Activated CD8-positive, alpha-beta memory T cell treated with anti-CD3 and anti-CD28 coated beads, Interleukin-2, amount 50 U/mL, for 1 hour (primary cell): Measurements from ENCODE around the gene DCAF17.
"Not testable (repeated sequence)": the region's sequence is repeated elsewhere in the genome, so short reads cannot be mapped to it uniquely, and the experiment has no call there.

Experiments
- DNase-seq: peaks from one replicate; pipeline ENCODE4 v3.0.0-alpha.2; 2020; ENCODE audit errors: extremely low read depth

The DCAF17 gene

DNA sequence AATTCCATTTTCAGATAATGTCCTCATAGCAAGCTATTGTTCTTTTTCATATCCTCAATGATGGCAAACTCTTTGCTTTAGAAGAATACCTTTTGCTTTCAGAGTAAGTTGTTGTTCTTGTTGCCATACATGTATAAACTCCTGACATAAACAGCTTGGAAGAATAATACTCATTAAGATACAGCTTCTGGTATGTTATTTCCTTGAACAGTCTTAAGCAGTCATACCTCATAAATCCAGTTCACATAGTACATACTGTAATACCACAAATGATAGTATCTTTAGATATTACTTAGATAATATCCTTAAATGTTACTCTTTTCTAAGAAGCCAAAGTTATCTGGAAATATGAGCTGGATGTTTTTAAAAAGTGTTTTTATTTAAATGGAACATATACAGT, 23.4 kb upstream of the DCAF17 start:
- DNase-seq = no peak

DNA sequence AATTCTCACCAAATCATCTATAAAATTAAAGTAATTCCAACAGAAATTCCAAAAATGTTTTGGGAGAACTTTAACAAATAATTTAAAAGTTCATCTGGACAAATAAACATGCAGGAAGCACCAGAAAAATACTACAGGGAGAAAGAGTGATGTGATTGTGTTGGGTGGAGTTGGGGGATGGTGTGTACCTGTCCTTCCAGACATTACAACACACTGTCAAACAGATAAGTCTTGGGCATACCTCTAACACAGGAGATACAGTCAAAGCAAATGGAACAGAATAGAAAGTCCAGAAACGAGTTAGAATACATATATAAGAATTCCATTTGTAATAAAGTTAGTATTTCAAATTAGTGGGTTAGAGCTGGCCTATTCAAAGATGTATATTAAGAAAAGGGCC, 22.8 kb upstream of the DCAF17 start:
- no peak for DNase-seq

DNA sequence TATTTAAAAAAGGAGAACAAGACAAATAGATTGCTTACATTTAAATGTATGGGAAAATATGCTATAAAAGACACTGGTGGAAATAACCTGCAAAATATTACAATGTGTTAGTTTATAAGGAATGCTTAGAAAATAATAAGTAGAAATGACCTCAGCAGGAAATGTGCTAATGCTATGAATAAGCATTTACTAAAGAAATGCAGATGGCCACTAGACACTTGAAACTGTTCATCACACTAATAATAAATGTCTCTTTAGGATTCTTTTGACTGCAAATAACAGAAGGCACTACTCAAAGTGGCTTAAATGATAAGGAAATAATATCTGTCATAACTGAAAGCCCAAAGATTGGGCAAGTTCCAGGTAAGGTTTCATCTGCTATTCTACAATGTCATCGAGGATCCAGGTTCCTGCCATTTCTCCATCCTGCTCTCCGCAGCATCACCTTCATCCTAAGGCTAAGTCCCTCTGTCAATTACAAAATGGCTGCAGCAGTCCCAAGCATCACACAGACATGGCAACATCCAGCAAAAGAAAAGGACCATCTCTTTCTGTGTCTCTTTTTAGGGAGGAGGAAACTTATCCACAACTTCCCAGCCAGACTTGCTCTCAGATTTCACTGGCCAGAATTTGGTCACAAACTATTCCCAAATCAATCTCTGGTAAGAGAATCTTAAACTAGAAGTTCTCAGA, 22.1 kb upstream of the DCAF17 start:
- DNase-seq = no peak

DNA sequence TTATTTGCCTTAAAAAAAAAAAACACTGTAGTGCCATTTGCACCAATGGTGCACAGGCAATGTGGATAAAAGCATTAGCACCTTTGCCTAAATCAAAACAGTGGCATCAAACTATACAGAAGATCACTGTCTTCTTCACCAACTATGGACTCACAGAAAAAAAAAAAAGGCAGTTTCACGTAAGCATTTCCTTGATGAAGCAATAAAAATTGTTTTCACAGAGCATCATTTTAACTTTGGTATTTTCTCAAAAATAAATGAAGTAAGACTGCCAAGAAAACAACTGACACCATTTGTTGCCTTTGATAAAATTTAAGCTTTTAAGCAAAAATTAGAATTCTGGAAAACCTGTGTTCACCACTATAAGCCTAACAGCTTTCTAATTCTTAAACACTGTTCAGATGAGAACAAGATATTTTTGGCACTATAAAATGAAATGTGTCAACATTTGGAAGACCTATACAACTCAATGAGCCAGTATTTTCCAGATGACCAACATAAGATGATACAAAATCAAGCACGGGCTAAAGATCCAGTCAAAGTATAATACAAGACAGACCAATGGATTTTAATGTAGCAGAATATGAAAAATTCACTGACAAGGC, 21.4 kb upstream of the DCAF17 start:
- no peak for DNase-seq

DNA sequence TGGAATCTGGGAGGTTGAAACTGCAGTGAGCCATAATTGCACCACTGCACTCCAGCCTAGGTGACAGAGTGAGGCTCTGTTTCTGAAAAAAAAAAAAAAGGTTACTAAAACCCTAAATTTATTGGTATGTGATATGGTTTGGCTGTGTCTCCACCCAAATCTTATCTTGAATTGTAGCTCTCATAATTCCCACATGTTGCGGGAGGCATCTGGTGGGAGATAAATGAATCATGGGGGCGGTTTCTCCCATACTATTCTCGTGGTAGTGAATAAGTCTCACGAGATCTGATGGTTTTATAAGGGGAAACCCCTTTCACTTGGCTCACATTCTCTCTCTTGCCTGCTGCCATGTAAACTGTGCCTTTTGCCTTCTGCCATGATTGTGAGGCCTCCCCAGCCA, 19.4 kb upstream of the DCAF17 start:
- not testable (repeated sequence) for DNase-seq

DNA sequence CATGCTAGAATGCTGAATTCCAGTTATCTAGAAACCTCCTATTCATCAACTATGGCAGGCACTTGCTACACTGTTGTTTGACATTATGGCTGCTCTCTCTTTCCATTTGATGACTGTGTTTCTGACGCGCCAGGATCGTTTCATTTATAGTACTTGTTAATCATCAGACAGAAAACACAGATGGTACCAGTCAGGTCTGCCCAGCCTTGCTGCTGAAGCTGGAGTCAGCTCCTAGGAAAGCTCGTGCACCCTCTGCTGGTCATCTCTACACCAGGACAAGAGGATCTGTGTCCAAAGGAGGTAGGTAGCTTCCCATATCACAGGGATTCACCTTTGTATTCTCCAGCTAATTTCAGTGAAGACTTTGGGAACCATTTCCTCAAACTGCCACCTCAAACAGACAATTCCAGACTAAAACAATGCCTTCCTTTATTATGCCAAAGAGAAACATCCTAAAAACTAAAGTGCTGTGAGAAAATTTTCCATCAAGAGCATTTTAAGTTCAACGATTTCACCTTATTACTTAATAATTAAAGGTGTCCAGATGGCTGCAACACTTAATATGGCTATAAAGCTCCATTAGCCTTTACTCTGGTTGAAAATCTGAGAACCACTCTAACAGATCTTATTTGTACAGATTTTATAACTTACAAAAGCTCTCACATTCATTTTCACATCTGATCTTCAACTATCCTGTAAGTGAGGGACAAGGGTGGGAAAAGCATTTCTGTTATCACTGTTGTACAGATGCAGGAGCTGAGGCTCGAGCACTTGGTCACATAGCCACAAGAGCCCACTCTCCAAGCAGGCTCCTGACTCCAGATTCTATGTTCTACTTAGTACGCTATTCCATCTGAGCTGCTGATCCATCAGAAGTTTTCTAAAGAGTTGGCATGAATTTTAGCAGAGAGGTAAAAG, 17.8 kb upstream of the DCAF17 start:
- DNase-seq = peak; percentile 42

DNA sequence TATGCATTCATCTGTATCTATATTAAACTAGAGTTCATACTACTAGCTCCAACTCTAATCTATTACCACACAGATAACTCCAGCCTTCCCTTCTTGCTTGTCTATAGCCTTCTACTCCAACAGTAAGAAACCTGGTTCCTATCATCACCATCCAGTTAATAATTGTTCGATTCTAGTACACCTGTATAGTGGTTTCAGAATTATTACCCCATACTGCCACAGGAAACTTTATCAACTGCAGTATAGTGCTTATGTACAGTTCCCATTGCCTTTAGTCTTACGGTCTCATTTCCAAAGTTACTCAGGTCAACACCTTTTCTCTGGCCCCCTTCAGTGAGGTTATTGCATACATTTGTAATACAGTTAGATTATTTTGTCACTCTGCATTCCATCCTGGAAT, 14.7 kb upstream of the DCAF17 start:
- DNase-seq = no peak

DNA sequence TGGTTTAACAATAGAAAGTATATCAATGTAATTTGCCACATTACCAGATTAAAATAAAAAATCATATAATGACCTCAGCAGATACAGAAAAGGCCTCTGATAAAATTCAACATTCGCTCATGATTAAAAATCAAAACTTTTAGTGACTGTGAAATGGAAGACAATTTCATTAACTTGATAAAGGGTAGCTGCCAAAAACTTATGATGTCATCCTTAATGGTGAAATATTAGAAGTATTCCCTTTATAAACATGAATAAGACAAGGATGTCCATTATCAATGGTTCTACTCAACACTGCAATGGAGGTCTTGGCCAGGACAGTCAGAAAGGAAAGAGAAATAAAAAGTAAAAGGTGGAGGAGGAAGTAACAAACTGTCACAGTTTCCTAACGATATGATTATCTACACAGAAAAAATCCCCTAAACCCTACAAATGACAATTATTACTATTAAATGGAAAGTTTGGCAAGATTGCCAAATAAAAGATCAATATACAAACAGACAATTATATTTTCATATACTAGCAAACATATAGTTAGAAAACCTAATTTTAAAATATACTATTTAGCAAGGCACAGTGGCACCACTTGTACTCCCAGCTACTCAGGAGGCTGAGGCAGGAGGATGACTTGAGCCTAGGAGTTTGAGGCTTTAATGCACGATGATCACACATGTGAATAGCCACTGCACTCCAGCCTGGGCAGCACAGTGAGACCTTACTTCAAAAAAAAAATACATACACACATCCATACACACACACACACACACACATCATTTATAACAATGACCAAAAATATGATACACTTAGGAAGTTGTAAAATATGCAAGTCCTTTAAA, 13.1 kb upstream of the DCAF17 start:
- no peak for DNase-seq

DNA sequence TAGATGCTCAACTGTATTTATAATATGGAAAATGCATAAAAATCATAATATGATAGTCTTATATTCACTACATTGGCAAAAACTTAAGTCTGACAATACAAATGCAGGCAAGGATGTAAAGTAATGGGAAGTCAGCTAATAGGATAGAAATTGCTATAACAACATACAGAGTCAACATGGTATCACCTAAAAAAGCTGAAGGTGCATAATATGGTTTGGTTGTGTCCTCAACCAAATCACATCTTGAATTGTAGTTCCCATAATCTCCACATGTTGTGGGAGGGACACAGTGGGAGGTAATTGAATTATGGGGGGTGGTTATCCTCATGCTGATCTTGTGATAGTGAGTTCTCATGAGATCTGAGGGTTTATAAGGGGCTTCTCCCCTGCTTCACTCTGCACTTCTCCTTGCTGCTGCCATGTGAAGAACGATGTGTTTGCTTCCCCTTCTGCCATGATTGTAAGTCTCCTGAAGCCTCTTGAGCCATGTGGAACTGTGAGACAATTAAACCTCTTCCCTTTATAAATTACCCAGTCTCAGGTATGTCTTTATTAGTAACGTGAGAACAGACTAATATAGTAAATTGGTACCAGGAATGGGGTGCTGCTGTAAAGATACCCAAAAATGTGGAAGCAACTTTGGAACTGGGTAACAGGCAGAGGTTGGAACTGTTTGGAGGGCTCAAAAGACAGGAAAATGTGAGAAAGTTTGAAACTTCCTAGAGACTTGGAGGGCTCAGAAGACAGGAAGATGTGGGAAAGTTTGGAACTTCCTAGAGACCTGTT, 11.1 kb upstream of the DCAF17 start:
- not testable (repeated sequence) for DNase-seq

DNA sequence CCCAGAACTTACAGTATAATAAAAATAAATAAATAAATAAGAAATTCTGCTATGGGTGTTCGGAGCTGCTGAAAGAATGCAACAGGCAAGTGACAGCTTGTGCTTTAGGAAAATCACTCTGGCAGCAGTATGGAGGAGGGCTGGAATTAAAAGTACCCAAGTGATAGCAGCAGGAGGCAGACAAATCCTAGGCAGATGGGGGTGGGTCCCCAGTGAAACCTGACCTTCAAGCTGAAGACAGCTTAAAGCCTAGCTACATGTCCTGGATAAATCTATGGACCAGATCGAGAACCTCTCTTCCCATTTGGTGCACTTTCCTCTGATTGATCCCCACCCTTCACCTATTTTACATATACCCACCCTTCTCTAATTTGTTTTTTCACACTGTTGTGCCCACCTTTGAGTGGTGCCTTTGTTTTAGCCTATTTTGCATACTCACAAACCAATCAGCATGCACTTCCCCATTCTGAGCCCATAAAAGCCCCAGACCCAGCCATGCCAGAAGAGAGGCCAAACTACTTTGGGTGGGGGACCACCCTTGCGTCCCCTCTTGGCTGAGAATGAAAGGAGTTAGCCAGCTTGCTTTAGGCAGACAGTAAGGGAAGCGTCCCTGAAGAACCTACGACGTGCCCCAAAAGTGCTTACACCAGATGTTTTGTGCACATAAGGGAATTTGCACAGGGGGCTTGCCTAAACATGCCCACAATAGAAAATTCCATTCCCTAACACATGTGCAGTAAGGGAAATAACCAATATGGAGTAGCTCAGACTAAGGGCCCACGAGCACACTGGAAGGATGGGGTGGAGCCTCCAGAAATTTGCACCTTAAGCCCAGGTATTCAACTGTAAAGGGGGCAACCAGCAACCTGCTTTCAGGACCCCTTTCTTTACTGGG, 3.3 kb upstream of the DCAF17 start:
- no peak for DNase-seq

DNA sequence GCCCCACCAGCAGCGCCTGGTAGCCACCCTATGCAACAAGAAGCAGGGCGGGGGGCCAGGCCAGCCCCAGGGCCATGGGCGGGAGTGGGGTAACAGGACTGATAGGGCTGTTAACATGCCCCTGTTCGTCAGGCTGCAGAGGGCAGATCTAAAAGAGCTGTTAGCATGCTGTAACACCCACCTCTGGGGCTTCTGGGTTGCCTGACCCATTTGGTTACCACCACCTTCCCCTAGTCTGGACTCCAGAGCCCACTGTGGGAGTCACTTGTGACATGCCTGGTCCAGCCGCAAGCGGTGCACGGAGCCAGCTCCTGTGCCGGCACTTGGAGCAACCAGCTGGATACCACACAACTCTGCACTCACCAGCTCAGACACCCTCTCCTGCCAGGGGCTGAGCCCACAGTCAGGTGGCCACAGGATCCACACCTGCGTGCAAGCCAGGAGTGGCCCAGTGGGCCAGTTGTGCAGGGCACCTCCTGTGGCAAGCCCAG, 2.3 kb upstream of the DCAF17 start:
- no peak for DNase-seq

DNA sequence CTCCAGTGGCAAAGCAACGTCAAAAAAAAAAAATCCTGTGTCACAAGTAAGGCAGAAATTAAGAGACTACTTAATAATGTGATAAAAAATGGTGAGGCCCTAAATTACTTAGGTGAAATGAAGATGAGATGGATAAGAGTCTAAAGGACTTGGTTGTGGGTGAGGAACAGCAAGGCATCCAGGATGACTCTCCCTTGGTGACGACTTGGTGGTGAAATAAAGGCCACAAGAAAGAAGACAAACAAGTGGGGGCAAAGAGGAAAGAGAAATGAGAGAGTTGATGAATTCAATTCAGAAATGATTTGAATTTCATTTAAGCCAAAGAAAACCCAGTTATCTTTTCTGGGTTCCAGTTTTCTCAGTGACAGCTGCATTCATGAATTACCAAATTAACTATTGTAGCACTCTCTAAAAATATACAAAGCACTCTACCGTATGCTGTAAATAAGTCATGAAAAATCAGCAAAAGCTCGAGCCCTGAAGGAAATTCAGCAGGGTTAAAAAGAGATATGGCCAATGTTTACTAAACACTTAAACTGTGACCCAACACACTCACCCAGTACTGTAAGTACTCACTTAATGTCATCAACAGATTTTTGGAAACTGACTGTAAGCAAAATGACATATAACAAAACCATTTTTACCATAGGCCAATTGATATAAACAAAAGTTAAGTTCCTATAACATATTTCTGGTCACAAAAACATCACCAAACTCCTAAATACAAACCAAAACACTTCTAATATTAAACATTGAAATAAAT, 1.6 kb upstream of the DCAF17 start:
- no peak for DNase-seq

DNA sequence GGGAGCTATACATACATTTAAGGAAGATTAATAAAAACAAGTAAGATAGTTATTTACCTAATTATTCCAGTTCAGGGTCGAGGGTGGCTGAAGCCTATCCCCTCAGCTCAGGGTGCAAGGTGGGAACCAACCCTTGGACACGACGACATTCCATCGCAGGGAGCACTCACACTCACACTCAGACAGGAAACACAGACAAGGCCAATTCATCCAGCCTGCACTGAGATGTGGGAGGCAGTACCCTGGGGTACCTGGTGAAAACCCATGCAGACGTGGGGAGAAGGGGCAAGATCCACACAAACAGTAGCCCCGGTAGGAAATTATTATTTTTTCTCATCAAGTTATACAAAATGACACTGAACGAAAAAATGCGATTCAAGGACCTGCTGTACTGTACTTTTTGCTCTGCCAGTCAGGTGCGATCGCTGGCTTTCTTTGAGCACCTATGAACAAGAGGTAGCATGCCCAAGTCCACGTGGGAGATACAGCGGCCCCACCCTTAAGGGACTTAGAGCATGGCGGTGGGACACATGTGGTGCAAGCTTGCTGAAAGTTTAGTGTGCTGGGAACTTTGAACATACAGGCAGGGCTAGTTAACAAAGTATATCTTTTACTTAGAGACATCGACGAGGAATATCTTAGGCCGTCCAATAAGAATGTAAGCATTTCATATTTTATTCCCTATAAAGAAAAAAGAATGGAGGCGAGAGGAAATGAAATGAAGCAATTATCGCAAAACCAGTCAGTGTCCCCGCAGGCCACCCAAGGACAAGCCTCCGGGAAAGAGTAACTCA, 860 bp upstream of the DCAF17 start:
- DNase-seq = no peak

DNA sequence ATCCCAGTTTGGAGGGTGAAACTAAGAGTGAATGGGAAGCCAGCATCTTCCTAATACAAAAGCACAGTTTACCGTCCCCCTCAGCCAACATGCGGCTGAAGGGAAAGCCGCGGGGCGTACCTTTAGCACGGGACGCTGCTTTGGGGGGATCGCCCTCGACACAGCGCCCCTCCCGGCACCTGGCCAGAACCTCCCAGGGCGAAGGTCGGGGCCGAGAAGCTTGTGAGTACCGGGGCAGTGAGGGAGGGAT, 338 bp upstream of the DCAF17 start, which contains the start of gene METTL8:
TSS of gene METTL8 (minus strand) at position 228 of the 250 bp plus-strand sequence. CDS start 41,805 bp downstream, outside the sequence.
- DNase-seq = no peak

DNA sequence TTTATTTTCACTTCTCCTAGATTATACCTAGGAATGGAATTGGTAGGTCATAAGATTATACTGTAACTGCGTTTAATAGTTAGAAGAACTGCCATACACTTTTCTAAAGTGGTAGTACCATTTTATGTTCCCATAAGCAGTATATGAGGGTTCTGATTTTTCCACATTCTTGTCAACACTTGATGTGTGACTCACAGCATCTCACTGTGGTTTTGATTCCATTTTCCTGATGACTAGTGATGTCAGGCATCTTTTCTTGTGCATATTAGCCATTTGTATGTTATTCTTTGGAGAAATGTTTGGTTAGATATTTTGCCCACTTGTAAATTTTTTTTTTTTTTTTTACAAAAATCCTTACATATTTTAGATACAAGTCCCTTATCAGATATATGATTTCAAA, 2.3 kb downstream of the DCAF17 start:
- no peak for DNase-seq

DNA sequence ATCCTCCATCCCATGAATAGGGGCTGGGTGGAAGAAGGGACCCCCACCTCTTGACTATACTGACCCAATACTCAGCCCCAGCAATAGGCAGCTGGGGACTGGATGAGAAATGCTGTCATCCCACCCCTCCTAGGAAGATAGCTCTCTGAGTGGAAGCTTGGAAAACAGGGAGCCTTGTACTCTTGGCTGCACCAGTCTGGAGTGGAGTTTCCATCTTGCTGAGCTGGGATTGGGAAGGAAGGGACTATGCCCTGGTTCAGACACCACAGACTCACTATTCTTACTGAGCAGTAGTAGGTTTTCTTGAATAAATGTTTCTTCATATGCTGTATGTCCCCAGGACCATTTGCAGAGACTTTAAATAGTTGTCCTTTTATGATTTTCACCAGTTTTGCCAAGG, 7.4 kb downstream of the DCAF17 start:
- no peak for DNase-seq

DNA sequence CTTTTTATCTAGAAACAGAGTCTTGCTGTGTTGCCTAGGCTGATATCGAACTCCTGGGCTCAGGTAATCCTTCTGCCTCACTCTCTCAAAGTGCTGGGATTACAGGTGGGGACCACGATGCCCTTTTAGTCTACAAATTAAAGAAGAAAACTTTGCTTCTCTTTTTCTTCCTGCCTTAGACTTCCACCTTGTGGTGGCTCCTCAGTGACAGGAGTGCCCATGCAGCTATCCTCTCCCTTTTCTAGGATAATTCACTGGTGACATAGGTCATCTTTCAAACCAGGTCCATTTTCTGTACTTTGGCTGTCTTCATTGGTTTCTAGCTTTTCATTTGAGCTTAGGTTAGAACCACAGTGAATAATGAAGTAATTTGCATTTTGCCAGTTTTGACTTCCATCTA, 13.6 kb downstream of the DCAF17 start:
- DNase-seq = no peak

DNA sequence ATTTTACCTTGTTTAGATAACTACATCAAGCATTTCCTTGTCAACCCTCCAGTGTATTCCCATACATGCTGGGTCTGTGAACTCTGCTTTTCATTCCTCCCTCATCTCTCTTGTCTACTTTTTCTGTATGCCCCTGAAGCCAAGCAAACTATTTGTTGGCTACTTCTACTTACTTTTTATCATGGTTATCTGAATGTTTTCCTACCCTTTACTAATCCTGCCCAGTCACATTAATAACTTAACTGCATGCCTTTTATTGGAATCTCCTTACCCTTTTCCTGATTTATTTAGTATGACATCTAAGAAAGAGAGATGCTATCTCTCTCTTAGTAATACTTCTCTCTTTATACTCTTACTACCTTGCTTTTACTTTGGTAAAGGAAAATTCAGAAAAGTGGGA, 17.0 kb downstream of the DCAF17 start:
- DNase-seq = no peak
